Parathyroid adenoma (tissue), 2 donors: ENCODE data around the gene FRMD8.

Source experiments
- H2AFZ ChIP-seq: fragments of 300-600 bp; sonication (generic); one replicate; pipeline ENCODE4 v1.7.0; 2017; ENCODE audit warnings: antibody characterized with exemption, mild to moderate bottlenecking
- H3K27ac ChIP-seq: fragments of 300-600 bp; sonication (generic); one replicate; pipeline ENCODE4 v1.7.0; 2017
- H3K27me3 ChIP-seq: fragments of 300-600 bp; sonication (generic); one replicate; pipeline ENCODE4 v1.7.0; 2017; ENCODE audit warnings: low read length; ENCODE audit not compliant: control insufficient read depth, insufficient read depth
- H3K36me3 ChIP-seq: fragments of 300-600 bp; sonication (generic); one replicate; pipeline ENCODE4 v1.7.0; 2017; ENCODE audit warnings: low read length; ENCODE audit not compliant: control insufficient read depth, insufficient read depth
- H3K4me1 ChIP-seq: fragments of 300-600 bp; sonication (generic); one replicate; pipeline ENCODE4 v1.7.0; 2017; ENCODE audit warnings: control low read depth
- H3K4me2 ChIP-seq: fragments of 300-600 bp; sonication (generic); one replicate; pipeline ENCODE4 v1.7.0; 2017; ENCODE audit warnings: low read length
- H3K4me3 ChIP-seq: fragments of 300-600 bp; sonication (generic); one replicate; pipeline ENCODE4 v1.7.0; 2017; ENCODE audit warnings: low read depth, low read length
- H3K79me2 ChIP-seq: fragments of 300-600 bp; sonication (generic); one replicate; pipeline ENCODE4 v1.7.0; 2017; ENCODE audit warnings: control low read depth
- H3K9ac ChIP-seq: fragments of 300-600 bp; sonication (generic); one replicate; pipeline ENCODE4 v1.7.0; 2017; ENCODE audit warnings: mild to moderate bottlenecking
- H3K9me3 ChIP-seq: fragments of 300-600 bp; sonication (generic); one replicate; pipeline ENCODE4 v1.7.0; 2017; ENCODE audit warnings: low read length; ENCODE audit not compliant: control insufficient read depth
- TF ChIP-seq, protein P1 (sequence below): fragments of 300-600 bp; sonication (generic); IDR thresholded peaks from one replicate; pipeline ENCODE4 v1.7.0; 2017; ENCODE audit warnings: antibody characterized with exemption, mild to moderate bottlenecking
- donor health status: primary hyperparathyroidism.

Gene FRMD8

DNA sequence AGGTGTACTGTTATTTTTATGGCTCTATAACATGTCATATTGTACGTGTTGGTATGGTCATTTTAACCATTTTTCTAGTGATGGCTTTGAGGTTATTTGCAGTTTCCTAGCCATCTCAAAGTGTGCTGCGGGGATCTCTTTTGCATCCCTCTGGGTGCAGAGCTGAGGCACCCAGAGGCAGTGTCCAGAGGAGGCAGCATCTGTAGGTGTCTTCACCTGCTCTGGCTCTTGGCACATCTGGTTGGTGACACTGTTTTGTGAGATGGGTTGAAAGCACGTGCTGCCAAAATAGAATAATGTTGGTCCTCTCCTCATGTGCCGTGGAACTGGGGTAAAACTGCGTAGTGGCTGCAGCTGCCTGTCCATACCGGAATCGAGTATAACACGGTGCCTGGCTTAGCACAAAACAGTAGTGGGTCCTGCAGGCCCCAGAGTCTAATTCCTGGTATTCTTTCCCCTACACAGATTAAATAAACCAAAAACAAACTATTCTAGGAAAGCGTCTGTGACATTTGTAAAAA, 49.0 kb downstream of the FRMD8 start:
- Histone ChIP-seq H3K4me1 (peaks cover 25% of the 10 kb centered on the region), H3K36me3 (no peaks in the 10 kb centered on the region), H3K9ac (no peak overlapping the region)

DNA sequence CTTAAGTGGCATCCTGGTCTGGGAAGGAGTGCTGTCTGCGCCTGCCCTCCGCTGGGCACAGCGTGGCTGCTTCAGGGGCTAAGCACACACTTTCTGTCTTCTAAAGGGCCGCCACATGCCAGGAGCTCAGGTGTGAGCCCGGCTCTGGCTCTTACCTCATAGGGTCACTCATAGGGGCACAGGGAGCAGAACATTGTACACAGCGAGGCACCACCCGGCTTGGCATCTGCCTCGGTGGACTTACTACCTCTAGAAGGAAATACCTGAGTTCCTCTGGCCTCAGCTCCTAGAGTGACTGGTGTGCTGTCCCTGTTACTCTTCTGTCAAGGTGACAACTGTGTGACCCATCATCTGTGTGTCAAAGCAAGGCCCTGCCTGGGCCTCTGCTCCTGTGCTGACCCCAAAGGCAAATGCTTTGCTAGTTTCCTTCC, 49.6 kb downstream of the FRMD8 start:
- Histone ChIP-seq H3K27ac (peak overlapping the region; percentile 100), H3K79me2 (peaks cover 28% of the 10 kb centered on the region), H3K4me1 (peaks cover 27% of the 10 kb centered on the region), H2AFZ (no peak overlapping the region), H3K4me2 (peak overlapping the region; percentile 8), H3K9ac (no peak overlapping the region), H3K27me3 (no peaks in the 10 kb centered on the region), H3K9me3 (no peaks in the 10 kb centered on the region), H3K36me3 (no peaks in the 10 kb centered on the region), H3K4me3 (peak overlapping the region; percentile 27)
- TF ChIP-seq, protein P1, sequence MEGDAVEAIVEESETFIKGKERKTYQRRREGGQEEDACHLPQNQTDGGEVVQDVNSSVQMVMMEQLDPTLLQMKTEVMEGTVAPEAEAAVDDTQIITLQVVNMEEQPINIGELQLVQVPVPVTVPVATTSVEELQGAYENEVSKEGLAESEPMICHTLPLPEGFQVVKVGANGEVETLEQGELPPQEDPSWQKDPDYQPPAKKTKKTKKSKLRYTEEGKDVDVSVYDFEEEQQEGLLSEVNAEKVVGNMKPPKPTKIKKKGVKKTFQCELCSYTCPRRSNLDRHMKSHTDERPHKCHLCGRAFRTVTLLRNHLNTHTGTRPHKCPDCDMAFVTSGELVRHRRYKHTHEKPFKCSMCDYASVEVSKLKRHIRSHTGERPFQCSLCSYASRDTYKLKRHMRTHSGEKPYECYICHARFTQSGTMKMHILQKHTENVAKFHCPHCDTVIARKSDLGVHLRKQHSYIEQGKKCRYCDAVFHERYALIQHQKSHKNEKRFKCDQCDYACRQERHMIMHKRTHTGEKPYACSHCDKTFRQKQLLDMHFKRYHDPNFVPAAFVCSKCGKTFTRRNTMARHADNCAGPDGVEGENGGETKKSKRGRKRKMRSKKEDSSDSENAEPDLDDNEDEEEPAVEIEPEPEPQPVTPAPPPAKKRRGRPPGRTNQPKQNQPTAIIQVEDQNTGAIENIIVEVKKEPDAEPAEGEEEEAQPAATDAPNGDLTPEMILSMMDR = no peak

More for the DNA sequence above, 49.0 kb downstream of the FRMD8 start:
- Histone ChIP-seq H2AFZ (no peak overlapping the region), H3K4me2 (peak overlapping the region; percentile 8), H3K27ac (peak overlapping the region; percentile 100), H3K4me3 (no peak overlapping the region), H3K27me3 (no peaks in the 10 kb centered on the region), H3K9me3 (no peaks in the 10 kb centered on the region), H3K79me2 (peaks cover 33% of the 10 kb centered on the region)
- TF ChIP-seq, protein P1 = no peak

DNA sequence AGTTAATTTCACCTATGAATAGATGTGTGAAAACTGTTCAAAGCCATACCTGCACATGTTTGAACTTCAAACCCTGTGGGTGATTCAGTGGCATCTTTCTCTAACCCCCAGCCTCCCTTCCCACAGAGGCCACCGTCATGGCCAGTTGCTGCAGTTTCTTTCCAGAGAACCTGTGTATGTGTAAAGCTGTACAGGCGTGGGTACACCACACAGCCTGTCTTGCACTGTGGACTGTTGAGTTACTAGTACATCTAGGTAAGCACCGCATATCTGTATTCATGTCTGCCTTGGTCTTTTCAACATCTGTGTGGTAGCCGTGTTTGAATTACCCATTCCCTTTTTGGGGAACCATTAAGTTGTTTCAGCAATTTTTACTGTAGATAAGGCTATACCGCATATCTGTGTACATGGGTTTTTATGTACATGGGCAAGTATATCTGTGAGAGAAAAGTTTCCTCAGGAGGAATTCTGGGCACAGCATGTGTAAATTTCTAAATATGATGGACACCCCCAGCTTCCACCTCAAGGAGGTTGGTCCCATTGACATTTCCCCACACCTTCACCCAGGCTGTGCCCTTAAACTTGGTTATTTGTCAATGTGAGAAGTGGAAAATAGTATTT, 50.1 kb downstream of the FRMD8 start:
- Histone ChIP-seq H3K27me3 (no peaks in the 10 kb centered on the region), H3K36me3 (no peaks in the 10 kb centered on the region), H3K4me2 (peak overlapping the region; percentile 8), H3K27ac (peak overlapping the region; percentile 100), H3K79me2 (peaks cover 22% of the 10 kb centered on the region), H2AFZ (no peak overlapping the region), H3K9me3 (no peaks in the 10 kb centered on the region), H3K9ac (no peak overlapping the region), H3K4me1 (peaks cover 26% of the 10 kb centered on the region), H3K4me3 (peak overlapping the region; percentile 27)
- TF ChIP-seq, protein P1 = no peak

DNA sequence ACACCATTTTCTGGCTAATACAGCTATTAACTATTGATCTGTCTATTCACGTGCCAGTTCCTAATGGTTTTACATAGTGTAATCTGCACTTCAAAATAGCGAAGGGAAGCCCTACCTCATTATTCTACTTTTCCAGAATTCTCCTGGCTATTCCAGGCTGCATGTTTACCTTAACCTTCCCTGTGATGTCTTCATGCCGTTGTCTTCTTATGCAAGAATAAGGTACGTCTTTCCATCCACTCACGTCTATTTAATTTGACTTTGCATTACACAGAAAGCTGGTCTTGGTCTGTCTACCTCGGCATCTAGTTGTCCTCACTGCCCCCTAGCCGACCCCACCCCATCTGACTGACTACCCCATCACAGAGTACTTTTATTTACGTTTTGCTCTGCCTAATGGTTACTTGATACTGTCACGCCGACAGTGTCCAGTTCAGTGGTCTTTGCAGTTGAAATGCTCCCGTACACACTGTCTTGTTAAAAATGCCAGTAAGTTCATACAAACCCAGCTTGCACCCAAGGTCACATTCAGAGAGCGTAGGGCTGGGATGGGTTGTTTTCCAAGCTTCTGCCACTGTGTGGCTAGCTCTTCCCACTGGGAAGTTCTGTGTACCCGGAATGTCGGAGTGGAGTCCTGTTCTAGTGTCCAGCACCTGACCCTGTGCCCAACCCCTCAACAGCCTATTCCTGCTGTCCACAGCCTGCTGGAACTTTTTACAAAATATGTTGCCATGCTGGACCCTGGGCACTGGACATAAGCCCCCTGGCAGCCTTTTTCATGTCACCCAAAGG, 51.2 kb downstream of the FRMD8 start:
- Histone ChIP-seq H3K36me3 (no peaks in the 10 kb centered on the region), H3K4me1 (peaks cover 30% of the 10 kb centered on the region), H3K9ac (no peak overlapping the region)

More for the DNA sequence above, 51.2 kb downstream of the FRMD8 start:
- no peak overlapping the region for H3K4me3 ChIP-seq
- peak overlapping the region; percentile 84 for H3K27ac ChIP-seq
- H3K79me2 ChIP-seq = peaks cover 20% of the 10 kb centered on the region
- no peaks in the 10 kb centered on the region for H3K9me3 ChIP-seq
- no peak overlapping the region for H3K4me2 ChIP-seq
- H3K27me3 ChIP-seq = no peaks in the 10 kb centered on the region
- TF ChIP-seq, protein P1 = no peak
- H2AFZ ChIP-seq = no peak overlapping the region
